HS-27A (cell line): ENCODE data around the gene MS4A13.
"Not testable (repeated sequence)": the region's sequence is repeated elsewhere in the genome, so short reads cannot be mapped to it uniquely, and the experiment has no call there.

Source experiments
- DNase-seq: peaks from one replicate; pipeline ENCODE4 v3.0.0-alpha.2; 2012; ENCODE audit warnings: low read depth, missing footprints

The MS4A13 gene

GRCh38 chr11:60530454-60531100 is 15.4 kb downstream of the MS4A13 start:
- DNase-seq, result no peak

GRCh38 chr11:60532383-60532782 is 17.2 kb downstream of the MS4A13 start:
- not testable (repeated sequence) for DNase-seq

GRCh38 chr11:60538627-60539026 is 23.4 kb downstream of the MS4A13 start:
- not testable (repeated sequence) for DNase-seq

GRCh38 chr11:60544077-60544476 is 28.9 kb downstream of the MS4A13 start:
- no peak for DNase-seq

GRCh38 chr11:60561254-60561653 is 46.1 kb downstream of the MS4A13 start:
- no peak for DNase-seq

GRCh38 chr11:60563553-60564235 is 48.5 kb downstream of the MS4A13 start:
- DNase-seq, result no peak

GRCh38 chr11:60566776-60567175 is 51.6 kb downstream of the MS4A13 start:
- no peak for DNase-seq

- DNase-seq, result no peak
Observed at GRCh38 chr11:60570970-60571369, 55.8 kb downstream of the MS4A13 start.

GRCh38 chr11:60589611-60590010 is 74.4 kb downstream of the MS4A13 start:
- DNase-seq, result no peak
